ENCODE data around the gene HTT.

The HTT gene

GRCh38 chr4:3060946-3061345 lies 13.5 kb upstream of the HTT start:
- no peak for TF ChIP-seq ZNF274 (IDR thresholded peaks at IDR 0.05; ENCODE audit: low read depth, low read length)
- H3K4me3 ChIP-seq (ENCODE audit: low read length), result no peak overlapping the region

GRCh38 chr4:3062471-3062870 lies 12.0 kb upstream of the HTT start:
- H3K4me3 ChIP-seq (ENCODE audit: low read length), result no peak overlapping the region
- no peak for TF ChIP-seq ZNF274 (IDR thresholded peaks at IDR 0.05; ENCODE audit: low read depth, low read length)

GRCh38 chr4:3065551-3065950 lies 8.9 kb upstream of the HTT start:
- no peak overlapping the region for H3K4me3 ChIP-seq (ENCODE audit: low read length)
- TF ChIP-seq ZNF274 (IDR thresholded peaks at IDR 0.05; ENCODE audit: low read depth, low read length), result no peak

GRCh38 chr4:3066836-3067400 lies 7.6 kb upstream of the HTT start:
- no peak for TF ChIP-seq ZNF274 (IDR thresholded peaks at IDR 0.05; ENCODE audit: low read depth, low read length)
- no peak overlapping the region for H3K4me3 ChIP-seq (ENCODE audit: low read length)

GRCh38 chr4:3067473-3068001 lies 6.9 kb upstream of the HTT start:
- H3K4me3 ChIP-seq (ENCODE audit: low read length), result no peak overlapping the region
- TF ChIP-seq ZNF274 (IDR thresholded peaks at IDR 0.05; ENCODE audit: low read depth, low read length), result no peak

- TF ChIP-seq ZNF274 (IDR thresholded peaks at IDR 0.05; ENCODE audit: low read depth, low read length), result no peak
- no peak overlapping the region for H3K4me3 ChIP-seq (ENCODE audit: low read length)
These were observed 4.8 kb upstream of the HTT start for GRCh38 chr4:3069661-3070199.

GRCh38 chr4:3070709-3071500 lies 3.6 kb upstream of the HTT start:
- H3K4me3 ChIP-seq (ENCODE audit: low read length), result no peak overlapping the region

GRCh38 chr4:3071811-3072210 lies 2.7 kb upstream of the HTT start:
- no peak overlapping the region for H3K4me3 ChIP-seq (ENCODE audit: low read length)
- no peak for TF ChIP-seq ZNF274 (IDR thresholded peaks at IDR 0.05; ENCODE audit: low read depth, low read length)

More at GRCh38 chr4:3070709-3071500, 3.6 kb upstream of the HTT start:
- no peak for TF ChIP-seq ZNF274 (IDR thresholded peaks at IDR 0.05; ENCODE audit: low read depth, low read length)

- no peak for TF ChIP-seq ZNF274 (IDR thresholded peaks at IDR 0.05; ENCODE audit: low read depth, low read length)
These were observed 1.1 kb upstream of the HTT start for GRCh38 chr4:3073158-3074077.

GRCh38 chr4:3074846-3075651 lies 568 bp downstream of the HTT start:
- H3K4me3 ChIP-seq (ENCODE audit: low read length), result peak overlapping the region; percentile 95
- TF ChIP-seq ZNF274 (IDR thresholded peaks at IDR 0.05; ENCODE audit: low read depth, low read length), result no peak

More at GRCh38 chr4:3073158-3074077, 1.1 kb upstream of the HTT start:
- peak overlapping the region; percentile 77; the same call in 1 of the 2 replicates for H3K4me3 ChIP-seq (ENCODE audit: low read length)

GRCh38 chr4:3075652-3075981 lies 1.1 kb downstream of the HTT start:
- TF ChIP-seq ZNF274 (IDR thresholded peaks at IDR 0.05; ENCODE audit: low read depth, low read length), result no peak
- peak overlapping the region; percentile 95 for H3K4me3 ChIP-seq (ENCODE audit: low read length)

- TF ChIP-seq ZNF274 (IDR thresholded peaks at IDR 0.05; ENCODE audit: low read depth, low read length), result no peak
- H3K4me3 ChIP-seq (ENCODE audit: low read length), result peak overlapping the region; percentile 95; the same call in 1 of the 2 replicates
These were observed 3.3 kb downstream of the HTT start for GRCh38 chr4:3077796-3078195.

GRCh38 chr4:3079694-3080123 lies 5.2 kb downstream of the HTT start:
- no peak for TF ChIP-seq ZNF274 (IDR thresholded peaks at IDR 0.05; ENCODE audit: low read depth, low read length)
- H3K4me3 ChIP-seq (ENCODE audit: low read length), result peak overlapping the region; percentile 50; the same call in 1 of the 2 replicates

Data from GM08714 (cell line).